Astrocyte of the spinal cord (primary cell): ENCODE measurements around the gene MAGI2.

Source experiments
- DNase-seq: peaks from one replicate; pipeline ENCODE4 v3.0.0; 2011; ENCODE audit warnings: low read depth, low spot score
- H3K4me3 ChIP-seq: 2 replicates; pipeline ENCODE4 v1.5.1; 2011; ENCODE audit warnings: low read depth, mild to moderate bottlenecking, low read length, moderate library complexity
- in situ Hi-C: cut with HindIII; loops from 2 replicates; pipeline ENCODE4 v1.10.0; 2017; ENCODE audit warnings: low sequenced_read_pairs
- TF ChIP-seq, protein P1 (sequence below): IDR thresholded peaks from 2 replicates; pipeline ENCODE4 v1.5.1; 2012; ENCODE audit warnings: low read depth, mild to moderate bottlenecking, low read length, inconsistent platforms

Gene MAGI2

DNA sequence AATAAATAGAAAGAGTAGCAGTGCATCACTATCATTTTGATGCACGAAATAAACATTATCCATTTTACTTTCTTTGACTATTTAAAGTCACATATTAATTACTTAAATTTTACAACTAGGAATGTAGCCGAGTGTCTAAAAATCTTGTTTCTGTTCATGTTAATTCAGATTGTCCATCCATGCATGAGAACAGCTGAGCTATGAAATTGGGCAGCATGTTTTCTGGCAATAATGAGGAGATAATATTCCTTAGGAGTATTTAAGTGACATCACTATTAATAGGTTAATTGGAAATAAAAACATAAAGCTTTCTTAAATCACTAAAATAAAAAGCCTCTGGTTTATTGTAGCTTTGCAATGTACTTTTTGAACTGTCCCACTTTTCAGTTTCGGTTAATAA lies 1361.1 kb downstream of the MAGI2 start:
- TF ChIP-seq, protein P1, sequence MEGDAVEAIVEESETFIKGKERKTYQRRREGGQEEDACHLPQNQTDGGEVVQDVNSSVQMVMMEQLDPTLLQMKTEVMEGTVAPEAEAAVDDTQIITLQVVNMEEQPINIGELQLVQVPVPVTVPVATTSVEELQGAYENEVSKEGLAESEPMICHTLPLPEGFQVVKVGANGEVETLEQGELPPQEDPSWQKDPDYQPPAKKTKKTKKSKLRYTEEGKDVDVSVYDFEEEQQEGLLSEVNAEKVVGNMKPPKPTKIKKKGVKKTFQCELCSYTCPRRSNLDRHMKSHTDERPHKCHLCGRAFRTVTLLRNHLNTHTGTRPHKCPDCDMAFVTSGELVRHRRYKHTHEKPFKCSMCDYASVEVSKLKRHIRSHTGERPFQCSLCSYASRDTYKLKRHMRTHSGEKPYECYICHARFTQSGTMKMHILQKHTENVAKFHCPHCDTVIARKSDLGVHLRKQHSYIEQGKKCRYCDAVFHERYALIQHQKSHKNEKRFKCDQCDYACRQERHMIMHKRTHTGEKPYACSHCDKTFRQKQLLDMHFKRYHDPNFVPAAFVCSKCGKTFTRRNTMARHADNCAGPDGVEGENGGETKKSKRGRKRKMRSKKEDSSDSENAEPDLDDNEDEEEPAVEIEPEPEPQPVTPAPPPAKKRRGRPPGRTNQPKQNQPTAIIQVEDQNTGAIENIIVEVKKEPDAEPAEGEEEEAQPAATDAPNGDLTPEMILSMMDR = no peak
- no peak overlapping the region for H3K4me3 ChIP-seq
- in situ Hi-C loops = no loop called here
- no peak for DNase-seq

DNA sequence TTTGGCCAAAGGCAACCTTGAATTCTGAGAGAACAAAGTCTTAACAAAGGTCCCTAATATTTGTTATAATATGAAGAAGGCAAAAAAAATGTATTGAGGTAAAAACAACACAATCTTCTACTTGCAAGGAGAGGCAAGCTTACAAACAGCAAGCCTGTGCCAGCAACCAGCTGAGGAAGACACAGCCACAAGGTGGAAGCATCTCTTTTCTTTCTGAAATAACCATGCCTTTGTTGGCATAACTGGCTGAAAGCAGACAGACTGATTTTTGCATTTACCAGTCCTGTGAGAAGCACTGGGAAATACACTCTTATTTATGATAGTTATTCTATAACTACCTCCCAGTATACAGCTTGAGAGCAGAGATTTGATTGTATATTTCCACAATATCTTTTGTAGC lies 1362.9 kb downstream of the MAGI2 start:
- no peak for DNase-seq

DNA sequence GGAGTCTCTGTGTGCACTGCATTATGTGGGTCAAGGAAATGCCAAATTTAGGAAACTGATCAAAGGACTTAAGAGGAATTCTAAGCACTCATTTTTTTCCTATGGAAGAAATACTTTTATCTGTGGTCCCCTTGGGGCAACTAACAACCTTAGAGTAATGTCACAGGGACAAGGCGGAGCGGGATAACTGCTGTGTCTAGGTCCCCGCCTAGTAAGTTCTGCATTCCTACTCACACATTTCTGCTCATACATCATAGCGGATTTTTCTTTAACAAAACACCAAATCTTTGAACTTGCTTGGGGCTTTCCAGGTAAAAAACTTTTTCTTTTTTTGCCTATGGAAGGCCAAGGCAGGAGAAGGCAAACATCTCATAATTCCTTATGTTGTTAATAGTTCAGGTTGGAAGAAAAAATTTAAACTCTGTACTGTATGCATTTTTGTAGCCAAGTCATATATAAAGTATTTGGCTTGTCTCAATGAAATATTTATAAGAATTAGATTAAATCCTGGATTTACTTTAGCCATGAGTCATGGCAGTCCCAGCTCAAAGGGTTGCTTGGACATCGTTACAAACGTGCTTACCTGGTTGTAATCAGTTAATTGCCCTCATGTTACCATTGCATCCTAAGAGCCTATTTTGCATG lies 1369.9 kb downstream of the MAGI2 start:
- TF ChIP-seq, protein P1 = no peak
- in situ Hi-C loops = no loop called here
- DNase-seq = no peak

More for the DNA sequence above, 1362.9 kb downstream of the MAGI2 start:
- in situ Hi-C loops = no loop called here
- H3K4me3 ChIP-seq = no peak overlapping the region
- TF ChIP-seq, protein P1 = peak; percentile 14

DNA sequence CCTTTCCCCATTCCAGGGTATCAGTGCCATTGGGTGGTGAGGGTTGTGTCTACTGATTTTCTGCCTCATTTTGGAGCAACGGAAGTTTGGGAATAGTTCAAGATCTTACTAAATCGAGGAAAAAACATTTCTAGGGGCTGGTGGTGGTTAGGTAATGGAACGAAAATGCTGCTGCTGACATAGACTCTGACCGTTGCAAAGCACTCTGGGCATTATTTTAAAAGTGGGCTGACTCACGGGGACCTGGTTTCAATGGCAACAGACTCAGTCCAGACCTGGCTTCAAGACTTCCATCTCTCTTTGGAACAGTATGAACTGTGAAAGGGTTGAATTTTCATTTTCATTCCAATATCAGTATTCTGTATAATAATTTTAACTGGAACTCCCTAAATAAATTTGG lies 1370.9 kb downstream of the MAGI2 start:
- in situ Hi-C loops = no loop called here
- no peak overlapping the region for H3K4me3 ChIP-seq
- DNase-seq = no peak
- TF ChIP-seq, protein P1 = no peak

More for the DNA sequence above, 1369.9 kb downstream of the MAGI2 start:
- H3K4me3 ChIP-seq = no peak overlapping the region

DNA sequence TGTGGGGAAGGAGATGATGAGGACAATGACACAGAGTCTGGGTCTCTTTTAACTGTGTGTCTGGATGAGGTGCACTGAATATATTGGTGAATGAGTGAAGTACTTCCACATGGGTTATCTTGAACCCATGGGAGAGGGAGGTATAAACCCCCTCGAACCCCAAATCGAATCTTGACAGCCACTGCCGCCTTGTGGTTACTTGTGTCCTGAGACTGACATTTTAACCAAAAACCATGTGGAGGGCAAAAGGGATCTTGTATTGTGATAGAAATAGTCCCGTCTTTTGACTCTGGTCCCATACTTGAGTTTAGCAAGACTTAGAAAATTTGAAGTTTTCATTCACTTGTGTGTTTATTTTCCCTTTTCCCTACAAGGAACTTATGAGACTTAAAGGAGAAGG lies 1371.6 kb downstream of the MAGI2 start:
- no peak overlapping the region for H3K4me3 ChIP-seq
- in situ Hi-C loops = no loop called here
- TF ChIP-seq, protein P1 = no peak
- no peak for DNase-seq

DNA sequence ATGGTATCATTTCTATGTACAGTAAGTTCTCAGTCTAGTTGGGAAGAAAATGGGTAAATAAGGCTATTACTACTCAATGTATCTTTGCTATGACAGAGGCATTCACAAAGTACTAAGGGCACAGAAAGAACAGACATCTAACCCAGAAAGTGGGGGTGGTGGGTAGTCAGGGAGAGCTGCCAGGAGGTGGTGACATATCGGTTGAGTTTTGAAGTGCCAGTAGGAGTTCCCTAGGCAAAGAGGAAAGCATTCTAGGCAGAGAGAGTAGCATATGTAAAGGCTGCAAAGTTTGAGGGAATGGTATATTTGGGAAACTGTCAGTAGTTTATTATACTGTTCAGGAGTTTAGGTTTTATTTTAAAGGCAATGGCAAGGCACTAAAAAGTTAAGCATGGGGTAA lies 1372.1 kb downstream of the MAGI2 start:
- H3K4me3 ChIP-seq = no peak overlapping the region
- TF ChIP-seq, protein P1 = no peak
- in situ Hi-C loops = no loop called here
- no peak for DNase-seq
